Suprapubic skin (tissue), 4 donors: ENCODE data around the gene SOX11.

Experiments used
- POLR2A ChIP-seq, 2 donors: fragments of 450-650 bp; IDR thresholded peaks; one replicate each; pipeline ENCODE4 v1.6.1; 2017; ENCODE audit warnings: antibody characterized with exemption in 2 of 2, mild to moderate bottlenecking in 2 of 2, moderate library complexity in 2 of 2
- POLR2AphosphoS5 ChIP-seq, 3 donors: sonication (generic); formaldehyde crosslinking; IDR thresholded peaks; one replicate each; pipeline ENCODE4 v1.6.1; 2017; ENCODE audit warnings: antibody characterized with exemption in 3 of 3
- TF ChIP-seq, protein P1 (sequence below), 2 donors: fragments of 200-600 bp in 1 of 2; fragments of 450-650 bp in 1 of 2; sonication (generic) in 1 of 2; IDR thresholded peaks; one replicate each; pipeline ENCODE4 v1.5.1; 2016 to 2019; ENCODE audit warnings: antibody characterized with exemption in 2 of 2, mild to moderate bottlenecking in 1 of 2, moderate library complexity in 1 of 2

- TF ChIP-seq, protein P1, sequence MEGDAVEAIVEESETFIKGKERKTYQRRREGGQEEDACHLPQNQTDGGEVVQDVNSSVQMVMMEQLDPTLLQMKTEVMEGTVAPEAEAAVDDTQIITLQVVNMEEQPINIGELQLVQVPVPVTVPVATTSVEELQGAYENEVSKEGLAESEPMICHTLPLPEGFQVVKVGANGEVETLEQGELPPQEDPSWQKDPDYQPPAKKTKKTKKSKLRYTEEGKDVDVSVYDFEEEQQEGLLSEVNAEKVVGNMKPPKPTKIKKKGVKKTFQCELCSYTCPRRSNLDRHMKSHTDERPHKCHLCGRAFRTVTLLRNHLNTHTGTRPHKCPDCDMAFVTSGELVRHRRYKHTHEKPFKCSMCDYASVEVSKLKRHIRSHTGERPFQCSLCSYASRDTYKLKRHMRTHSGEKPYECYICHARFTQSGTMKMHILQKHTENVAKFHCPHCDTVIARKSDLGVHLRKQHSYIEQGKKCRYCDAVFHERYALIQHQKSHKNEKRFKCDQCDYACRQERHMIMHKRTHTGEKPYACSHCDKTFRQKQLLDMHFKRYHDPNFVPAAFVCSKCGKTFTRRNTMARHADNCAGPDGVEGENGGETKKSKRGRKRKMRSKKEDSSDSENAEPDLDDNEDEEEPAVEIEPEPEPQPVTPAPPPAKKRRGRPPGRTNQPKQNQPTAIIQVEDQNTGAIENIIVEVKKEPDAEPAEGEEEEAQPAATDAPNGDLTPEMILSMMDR (IDR thresholded peaks at IDR 0.05): no peak
- TF ChIP-seq POLR2A (IDR thresholded peaks at IDR 0.05): no peak
- no peak for TF ChIP-seq POLR2AphosphoS5 (IDR thresholded peaks at IDR 0.05)
Measured at GRCh38 chr2:5710615-5711014, 18.4 kb downstream of the SOX11 start.
